GM19395 (cell line): ENCODE results near the gene GABRG2.

Experiments
- ATAC-seq: cut with Tn5 transposase; IDR thresholded peaks from one replicate; pipeline ENCODE4 v1.9.1; 2021; ENCODE audit warnings: mild to moderate bottlenecking, moderate library complexity; ENCODE audit not compliant: unreplicated experiment

GABRG2 gene

GRCh38 chr5:162189719-162190118, 122.1 kb downstream of the GABRG2 start:
- ATAC-seq = no peak

- ATAC-seq = no peak
Observed at GRCh38 chr5:162193012-162193411, 125.4 kb downstream of the GABRG2 start.

GRCh38 chr5:162196351-162196750, 128.8 kb downstream of the GABRG2 start:
- no peak for ATAC-seq

GRCh38 chr5:162202285-162202880, 134.8 kb downstream of the GABRG2 start:
- no peak for ATAC-seq
